ENCODE data around the gene CACNB2. TPM values are rescaled to one million over a fixed set of nuclear protein-coding genes. Genes with fewer than 3 reads are reported as not detected.

The CACNB2 gene
- polyA plus RNA-seq, 1 donor = 1.2 TPM

- DNase-seq = peak; percentile 30
Observed at GRCh38 chr10:18340496-18341051, 200.3 kb downstream of the CACNB2 start.

GRCh38 chr10:18341055-18341454 lies 200.8 kb downstream of the CACNB2 start:
- DNase-seq = peak; percentile 24

GRCh38 chr10:18343573-18343972 lies 203.3 kb downstream of the CACNB2 start:
- DNase-seq = no peak

- DNase-seq = no peak
Observed at GRCh38 chr10:18345308-18345707, 205.1 kb downstream of the CACNB2 start.

DNA sequence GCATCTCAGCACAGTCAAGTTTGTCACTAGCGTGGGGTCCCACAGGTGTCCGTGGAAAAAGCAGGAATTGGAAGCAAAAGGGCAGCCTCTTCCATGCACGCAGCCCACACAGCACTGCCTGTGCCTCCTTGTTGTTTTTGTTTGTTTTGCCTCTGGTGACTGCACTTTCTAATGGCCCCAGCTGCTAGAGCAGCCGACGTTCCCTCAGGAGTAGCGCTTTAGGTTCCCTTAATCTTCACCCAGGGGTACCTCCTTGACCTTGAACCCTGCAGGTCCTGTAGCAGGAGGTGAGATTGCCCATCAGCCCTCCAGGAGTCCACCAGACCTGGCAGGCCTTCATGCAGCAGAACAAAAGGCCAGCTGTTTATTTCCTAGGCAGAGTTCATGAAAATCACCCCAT lies 210.1 kb downstream of the CACNB2 start:
- no peak for DNase-seq

DNA sequence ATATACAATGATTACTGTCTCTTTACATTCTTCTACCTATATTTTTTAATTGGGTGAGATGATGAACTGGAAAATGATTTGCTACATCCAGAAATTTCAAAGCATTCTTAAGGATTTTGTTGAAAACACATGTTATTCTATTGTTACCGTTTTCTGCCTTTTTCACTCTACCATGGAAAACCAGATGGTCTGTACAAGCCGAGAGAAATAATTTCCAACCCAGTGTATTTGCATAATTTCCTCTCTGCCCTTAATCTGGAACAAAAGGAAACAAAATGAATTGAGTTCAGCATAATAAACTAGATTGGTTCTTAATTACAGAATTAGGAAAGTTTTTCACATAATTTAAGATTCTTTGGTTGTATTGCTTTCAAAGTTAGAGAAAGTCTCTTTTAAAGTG lies 211.2 kb downstream of the CACNB2 start:
- no peak for DNase-seq

- no peak for DNase-seq
Observed at GRCh38 chr10:18352175-18352574, 212.0 kb downstream of the CACNB2 start.

GRCh38 chr10:18359812-18360211 lies 219.6 kb downstream of the CACNB2 start:
- DNase-seq = no peak

GRCh38 chr10:18362892-18363291 lies 222.7 kb downstream of the CACNB2 start:
- DNase-seq = no peak

GRCh38 chr10:18364987-18365775 lies 225.0 kb downstream of the CACNB2 start:
- DNase-seq = no peak

DNA sequence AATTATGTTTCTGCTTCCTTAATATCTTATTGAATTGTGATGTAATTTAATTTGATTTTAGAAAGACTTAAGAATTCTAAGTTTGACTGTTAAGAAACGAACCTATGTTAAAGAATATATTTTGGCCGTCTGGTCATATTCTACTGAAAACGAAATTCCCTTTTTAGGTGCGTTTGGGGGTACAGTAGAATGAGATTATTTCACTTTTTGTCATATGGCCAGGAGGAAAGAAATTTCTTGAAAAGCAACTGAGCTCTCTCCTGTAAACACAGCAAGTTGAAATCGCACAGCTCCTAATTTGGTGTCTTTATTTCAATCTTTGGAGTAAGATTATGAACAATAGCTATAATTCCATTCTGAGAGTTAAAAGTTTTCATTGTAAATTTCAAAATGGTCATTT lies 227.6 kb downstream of the CACNB2 start:
- no peak for DNase-seq

- DNase-seq = no peak
Observed at GRCh38 chr10:18368273-18368672, 228.0 kb downstream of the CACNB2 start.

DNA sequence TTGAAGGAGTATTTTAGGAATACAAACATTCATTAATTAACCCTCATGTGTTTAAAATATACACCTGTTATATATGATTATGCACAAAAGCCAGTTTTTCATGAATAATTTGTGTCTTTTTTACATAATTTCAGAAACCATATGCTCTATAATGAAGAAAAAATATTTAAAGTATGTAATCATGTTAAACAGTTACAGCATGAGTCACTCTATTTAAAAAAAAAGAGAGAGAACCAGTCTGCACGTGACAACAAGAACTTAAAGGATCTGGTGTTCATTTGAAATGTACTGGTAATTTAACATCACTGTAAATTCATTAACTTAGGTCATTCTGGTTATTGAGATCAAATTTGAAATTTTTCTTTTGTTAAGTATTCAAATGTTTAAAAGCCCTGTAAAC lies 228.5 kb downstream of the CACNB2 start:
- DNase-seq = no peak

DNA sequence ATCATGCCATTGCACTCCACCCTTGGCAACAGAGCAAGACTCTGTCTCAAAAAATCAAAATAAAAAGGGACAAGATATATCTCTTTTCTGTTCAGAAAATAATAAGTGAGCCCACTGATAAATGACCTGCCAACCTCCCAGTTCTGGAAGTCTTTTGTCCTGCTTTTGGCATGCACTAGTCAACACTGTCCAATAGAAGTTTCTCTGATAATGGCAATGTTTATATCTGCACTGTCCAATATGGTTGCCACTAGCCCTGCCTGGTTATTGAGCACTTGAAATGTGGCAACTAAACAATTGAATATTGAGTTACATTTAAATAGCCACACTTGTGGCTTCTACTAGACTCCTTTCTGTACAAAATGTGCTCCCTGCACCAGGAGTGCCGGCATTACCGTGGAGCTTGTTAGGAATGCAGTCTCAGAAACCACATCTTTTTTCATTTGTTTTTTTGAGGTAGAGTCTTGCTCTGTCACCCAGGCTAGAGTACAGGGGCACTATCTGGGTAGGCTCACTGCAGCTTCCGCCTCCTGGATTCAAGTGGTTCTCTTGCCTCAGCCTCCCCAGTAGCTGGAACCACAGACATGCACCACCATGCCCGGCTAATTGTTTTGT lies 229.7 kb downstream of the CACNB2 start:
- DNase-seq = no peak

DNA sequence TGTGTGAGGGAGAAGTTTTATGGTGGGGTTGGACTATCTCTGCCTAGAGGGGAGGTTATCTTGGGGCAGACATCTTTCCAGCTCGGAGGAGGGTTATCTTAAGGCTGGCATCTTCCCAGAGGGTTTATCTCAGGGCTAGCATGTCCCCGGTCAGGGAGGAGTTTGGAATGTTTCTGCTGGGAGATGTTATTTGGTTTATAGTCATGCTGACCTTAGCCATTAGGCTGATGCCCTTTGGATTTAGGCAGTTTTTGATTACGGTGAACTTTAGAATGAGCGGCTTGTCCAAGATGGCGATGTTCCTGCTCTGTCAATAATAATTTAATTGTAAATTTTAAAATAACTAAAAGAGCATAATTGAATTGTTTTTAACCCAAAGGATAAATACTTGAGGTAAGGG lies 236.4 kb downstream of the CACNB2 start:
- no peak for DNase-seq

DNA sequence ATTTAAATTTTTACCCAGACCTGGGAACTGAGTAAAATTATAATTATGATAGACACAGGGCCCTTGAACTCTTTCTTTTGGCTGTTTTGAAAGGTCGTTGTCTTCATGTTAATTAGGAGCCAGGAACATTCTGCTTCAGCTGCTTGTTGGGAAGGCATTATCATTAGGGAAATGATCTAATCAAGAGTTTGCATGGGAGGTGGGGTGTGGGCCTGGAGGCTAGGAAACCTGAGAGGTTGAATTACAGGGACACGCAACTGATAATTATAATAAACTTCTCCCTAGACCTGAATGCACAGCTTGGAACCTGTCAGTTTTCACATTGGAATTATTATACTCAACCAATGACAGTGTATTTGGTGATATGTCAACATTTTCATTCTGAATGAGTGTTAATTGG lies 237.7 kb downstream of the CACNB2 start:
- DNase-seq = no peak

GRCh38 chr10:18378766-18379165 lies 238.5 kb downstream of the CACNB2 start:
- no peak for DNase-seq

- DNase-seq = no peak
Observed at GRCh38 chr10:18381679-18382078, 241.5 kb downstream of the CACNB2 start.

- DNase-seq = no peak
Observed at GRCh38 chr10:18397906-18398305, 257.7 kb downstream of the CACNB2 start.

DNA sequence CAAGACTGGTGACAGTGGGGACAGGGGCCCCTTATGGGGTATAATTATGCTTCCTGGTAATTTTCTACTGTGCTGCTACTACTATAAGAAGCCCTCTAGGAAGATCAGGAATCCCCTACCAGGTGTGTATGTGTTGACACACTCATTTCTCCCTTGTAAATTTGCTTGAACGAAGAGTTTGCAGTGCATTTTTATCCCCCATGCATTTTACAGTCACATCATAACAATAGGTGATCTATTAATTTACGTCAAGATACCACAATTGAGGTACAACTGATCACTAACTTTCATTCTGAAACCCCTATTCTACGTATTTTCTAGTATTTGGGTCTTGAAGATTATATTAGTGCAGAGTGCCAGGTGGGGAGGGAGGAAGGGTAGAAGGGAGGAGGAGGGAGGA lies 258.9 kb downstream of the CACNB2 start:
- no peak for DNase-seq

- DNase-seq = no peak
Observed at GRCh38 chr10:18400201-18400905, 260.1 kb downstream of the CACNB2 start.

DNA sequence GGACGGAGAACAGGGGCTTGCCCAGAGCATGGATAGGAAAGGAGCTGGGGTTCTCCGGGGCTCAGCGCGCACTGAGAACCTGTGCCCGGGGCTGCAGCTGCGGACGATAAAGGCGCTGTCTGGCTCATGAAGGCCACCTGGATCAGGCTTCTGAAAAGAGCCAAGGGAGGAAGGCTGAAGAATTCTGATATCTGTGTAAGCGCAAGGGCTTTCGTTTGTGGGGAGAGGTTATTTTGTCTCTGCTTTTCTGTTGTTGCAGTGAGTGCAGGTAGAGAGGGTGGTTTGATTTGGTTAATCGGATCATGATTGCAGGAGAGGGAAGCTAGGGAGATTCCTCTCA lies 260.7 kb downstream of the CACNB2 start:
- DNase-seq = no peak

- no peak for DNase-seq
Observed at GRCh38 chr10:18401416-18402195, 261.4 kb downstream of the CACNB2 start.
